OCI-LY1 (cell line): ENCODE results near the gene PUS10.
"Not testable (repeated sequence)": the region's sequence is repeated elsewhere in the genome, so short reads cannot be mapped to it uniquely, and the experiment has no call there.

Experiments
- H2AFZ ChIP-seq: fragments of 200-600 bp; sonication (generic), shearing (Covaris generic); 2 replicates; pipeline ENCODE4 v1.6.0; 2014; ENCODE audit warnings: antibody characterized with exemption, mild to moderate bottlenecking, low read length
- H3F3A ChIP-seq: fragments of 200-600 bp; sonication (generic), shearing (Covaris generic); 2 replicates; pipeline ENCODE4 v1.6.0; 2014; ENCODE audit warnings: mild to moderate bottlenecking, antibody characterized with exemption, low read length, moderate library complexity; ENCODE audit not compliant: insufficient read depth
- H3K27ac ChIP-seq: fragments of 200-600 bp; sonication (generic); 2 replicates; pipeline ENCODE4 v1.5.1; 2014; ENCODE audit warnings: low read length, mixed run types, mild to moderate bottlenecking, low read depth; ENCODE audit not compliant: poor library complexity, severe bottlenecking
- H3K27me3 ChIP-seq: fragments of 200-600 bp; sonication (generic); 2 replicates; pipeline ENCODE4 v1.6.0; 2014; ENCODE audit warnings: antibody characterized with exemption, mild to moderate bottlenecking, low read length, moderate library complexity; ENCODE audit not compliant: insufficient read depth
- H3K36me3 ChIP-seq: fragments of 200-600 bp; sonication (generic); 2 replicates; pipeline ENCODE4 v1.6.1; 2014; ENCODE audit warnings: mild to moderate bottlenecking, antibody characterized with exemption, low read length, moderate library complexity, mixed read lengths; ENCODE audit not compliant: insufficient read depth
- H3K4me1 ChIP-seq: fragments of 200-600 bp; sonication (generic); 2 replicates; pipeline ENCODE4 v1.5.1; 2014; ENCODE audit warnings: mild to moderate bottlenecking, low read length, moderate library complexity; ENCODE audit not compliant: insufficient read depth, severe bottlenecking
- H3K4me2 ChIP-seq: fragments of 200-600 bp; sonication (generic), shearing (Covaris generic); 2 replicates; pipeline ENCODE4 v1.6.1; 2014; ENCODE audit warnings: low read length
- H3K4me3 ChIP-seq: fragments of 200-600 bp; sonication (generic); 2 replicates; pipeline ENCODE4 v1.5.1; 2014; ENCODE audit warnings: low read length, low read depth, mild to moderate bottlenecking, mixed read lengths; ENCODE audit not compliant: poor library complexity, severe bottlenecking
- H3K79me2 ChIP-seq: fragments of 200-600 bp; shearing (Covaris generic); 2 replicates; pipeline ENCODE4 v1.6.1; 2016; ENCODE audit warnings: mixed run types, low read length, mixed read lengths; ENCODE audit not compliant: insufficient read depth
- H3K9ac ChIP-seq: fragments of 200-600 bp; sonication (generic), shearing (Covaris generic); 2 replicates; pipeline ENCODE4 v1.6.1; 2014; ENCODE audit warnings: mild to moderate bottlenecking, low read length, mixed read lengths
- H3K9me2 ChIP-seq: fragments of 200-600 bp; sonication (generic), shearing (Covaris generic); 2 replicates; pipeline ENCODE4 v1.6.1; 2014; ENCODE audit warnings: low read depth, mild to moderate bottlenecking, low read length, mixed read lengths
- H3K9me3 ChIP-seq: fragments of 200-600 bp; shearing (Covaris generic); 2 replicates; pipeline ENCODE4 v1.6.1; 2014; ENCODE audit warnings: low read length, mixed read lengths
- H4K20me1 ChIP-seq: fragments of 200-600 bp; sonication (generic), shearing (Covaris generic); 2 replicates; pipeline ENCODE4 v1.6.0; 2016; ENCODE audit warnings: mild to moderate bottlenecking, low read length; ENCODE audit not compliant: insufficient read depth
- CTCF ChIP-seq: fragments of 200-600 bp; sonication (generic), shearing (Covaris generic); IDR thresholded peaks from 2 replicates; pipeline ENCODE4 v1.5.1; 2017; ENCODE audit warnings: mild to moderate bottlenecking, antibody characterized with exemption, low read length, moderate library complexity, mixed read lengths
- EZH2 ChIP-seq: fragments of 200-600 bp; sonication (generic), shearing (Covaris generic); IDR thresholded peaks from 2 replicates; pipeline ENCODE4 v1.8.0; 2017; ENCODE audit warnings: borderline replicate concordance, mixed run types, mild to moderate bottlenecking, antibody characterized with exemption, low read length, moderate library complexity, mixed read lengths

The PUS10 gene

GRCh38 chr2:61015976-61016375, 2.1 kb downstream of the PUS10 start:
- Histone ChIP-seq H2AFZ (no peak overlapping the region), H3K27ac (no peak overlapping the region), H3F3A (no peaks in the 10 kb centered on the region)

GRCh38 chr2:61014763-61015162, 3.3 kb downstream of the PUS10 start:
- Histone ChIP-seq H3K79me2 (peaks cover 29% of the 10 kb centered on the region), H3K4me1 (peaks cover 30% of the 10 kb centered on the region), H3K36me3 (no peaks in the 10 kb centered on the region), H3K4me3 (no peak overlapping the region), H3K27me3 (no peaks in the 10 kb centered on the region), H4K20me1 (no peaks in the 10 kb centered on the region), H3K9me2 (no peaks in the 10 kb centered on the region), H3K9ac (no peak overlapping the region), H3F3A (no peaks in the 10 kb centered on the region), H3K4me2 (no peak overlapping the region), H3K27ac (no peak overlapping the region), H3K9me3 (no peaks in the 10 kb centered on the region), H2AFZ (no peak overlapping the region)
- TF ChIP-seq CTCF: no peak
- no peak for TF ChIP-seq EZH2

More at GRCh38 chr2:61015976-61016375, 2.1 kb downstream of the PUS10 start:
- Histone ChIP-seq H3K79me2 (peaks cover 38% of the 10 kb centered on the region), H3K9me2 (no peaks in the 10 kb centered on the region), H3K4me3 (peak overlapping the region; percentile 89), H3K27me3 (no peaks in the 10 kb centered on the region), H3K9me3 (no peaks in the 10 kb centered on the region), H3K9ac (peak overlapping the region; percentile 81), H4K20me1 (no peaks in the 10 kb centered on the region), H3K4me1 (peaks cover 30% of the 10 kb centered on the region), H3K36me3 (peaks cover 4% of the 10 kb centered on the region), H3K4me2 (peak overlapping the region; percentile 87)
- TF ChIP-seq EZH2 (no peak), CTCF (no peak)

DNA sequence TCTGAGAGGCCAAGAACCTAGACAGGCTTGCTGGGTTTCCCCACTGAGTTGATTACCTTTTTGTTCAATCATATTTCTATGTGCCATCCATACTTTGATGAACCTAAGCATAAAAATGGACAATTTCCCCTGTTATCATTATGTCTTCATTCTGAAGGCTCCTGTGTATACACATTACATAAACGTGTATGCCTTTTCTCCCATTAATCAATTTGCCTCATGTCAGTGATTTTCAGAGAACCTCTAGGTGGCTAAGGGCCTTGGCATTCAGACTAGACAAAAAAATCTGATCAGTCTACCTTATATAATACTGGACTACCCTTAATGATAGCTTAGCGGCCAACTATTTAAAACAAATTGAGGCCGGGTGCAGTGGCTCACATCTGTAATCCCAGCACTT, 4.7 kb downstream of the PUS10 start:
- no peaks in the 10 kb centered on the region for H3K9me2 ChIP-seq
- H3K4me3 ChIP-seq: no peak overlapping the region
- no peaks in the 10 kb centered on the region for H3F3A ChIP-seq
- H3K9me3 ChIP-seq: no peaks in the 10 kb centered on the region
- peaks cover 16% of the 10 kb centered on the region for H3K4me1 ChIP-seq
- no peak overlapping the region for H3K4me2 ChIP-seq
- H2AFZ ChIP-seq: no peak overlapping the region
- TF ChIP-seq CTCF (no peak), EZH2 (no peak)
- peaks cover 15% of the 10 kb centered on the region for H3K79me2 ChIP-seq
- H3K27me3 ChIP-seq: no peaks in the 10 kb centered on the region
- no peaks in the 10 kb centered on the region for H4K20me1 ChIP-seq
- no peaks in the 10 kb centered on the region; the same call in 1 of the 2 replicates for H3K36me3 ChIP-seq
- no peak overlapping the region for H3K27ac ChIP-seq
- no peak overlapping the region for H3K9ac ChIP-seq

DNA sequence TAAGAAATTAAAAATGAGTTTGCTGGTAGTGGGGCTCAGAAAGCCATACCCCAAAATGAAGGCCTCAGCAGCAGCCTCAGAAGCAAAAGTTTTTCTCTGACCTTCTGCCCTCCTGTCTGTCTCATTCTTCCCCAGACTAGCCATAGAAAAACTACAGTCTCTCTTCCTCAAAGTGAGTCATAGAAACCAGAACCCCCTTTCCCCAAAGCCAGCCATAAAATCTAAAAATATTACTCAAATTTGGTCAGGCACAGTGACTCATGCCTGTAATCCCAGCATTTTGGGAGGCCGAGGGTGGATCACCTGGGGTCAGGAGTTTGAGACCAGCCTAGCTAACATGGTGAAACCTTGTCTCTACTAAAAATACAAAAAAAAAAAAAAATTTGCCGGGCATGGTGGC, 5.8 kb downstream of the PUS10 start:
- H3K27ac ChIP-seq, H3F3A ChIP-seq, H3K9me2 ChIP-seq, H3K9me3 ChIP-seq, H3K36me3 ChIP-seq, H3K4me2 ChIP-seq, H3K4me3 ChIP-seq, H2AFZ ChIP-seq, H4K20me1 ChIP-seq, H3K9ac ChIP-seq, H3K27me3 ChIP-seq: not testable (repeated sequence)
- H3K4me1 ChIP-seq: peaks cover 16% of the 10 kb centered on the region
- peaks cover 12% of the 10 kb centered on the region; the same call in 1 of the 2 replicates for H3K79me2 ChIP-seq
